Glutamatergic neuron (in vitro differentiated cells): ENCODE data around the gene SLC37A2. TPM values are rescaled to one million over a fixed set of nuclear protein-coding genes. Genes with fewer than 3 reads are reported as not detected.

Experiments used
- DNase-seq: peaks from one replicate; pipeline ENCODE4 v3.0.0; 2022
- H3K27ac Mint-ChIP-seq: one replicate; pipeline ENCODE4 v1.8.0; 2020; ENCODE audit warnings: mild to moderate bottlenecking, mixed read lengths, inconsistent platforms; ENCODE audit not compliant: unreplicated experiment
- H3K27me3 Mint-ChIP-seq: one replicate; pipeline ENCODE4 v1.8.0; 2020; ENCODE audit warnings: mild to moderate bottlenecking, moderate library complexity, mixed read lengths, inconsistent platforms; ENCODE audit not compliant: unreplicated experiment
- H3K36me3 Mint-ChIP-seq: one replicate; pipeline ENCODE4 v1.8.0; 2020; ENCODE audit warnings: mild to moderate bottlenecking, mixed read lengths, inconsistent platforms; ENCODE audit not compliant: unreplicated experiment
- H3K4me1 Mint-ChIP-seq: one replicate; pipeline ENCODE4 v1.8.0; 2020; ENCODE audit warnings: mild to moderate bottlenecking, low read depth, mixed read lengths, inconsistent platforms; ENCODE audit not compliant: unreplicated experiment
- H3K4me3 Mint-ChIP-seq: one replicate; pipeline ENCODE4 v1.8.0; 2020; ENCODE audit warnings: mild to moderate bottlenecking, mixed read lengths, inconsistent platforms; ENCODE audit not compliant: unreplicated experiment
- H3K9me3 Mint-ChIP-seq: one replicate; pipeline ENCODE4 v1.8.0; 2020; ENCODE audit warnings: mild to moderate bottlenecking, moderate library complexity, mixed read lengths, inconsistent platforms; ENCODE audit not compliant: unreplicated experiment
- total RNA-seq: library from RNA; stranded (reverse); fragmentation: NEBNext Ultra II Directional; extraction: Animal tissue kit (Norgen Biotek cat#: 25700); gene quantifications from one replicate; pipeline ENCODE4 v1.2.1, GENCODE V29; 2021; ENCODE audit not compliant: unreplicated experiment
- TF ChIP-seq, protein P1 (sequence below): fragments of 200-600 bp; sonication (generic); IDR thresholded peaks from one replicate; pipeline ENCODE4 v1.5.0; 2021; ENCODE audit not compliant: partially characterized antibody, unreplicated experiment

SLC37A2 gene
- total RNA-seq, 1 donor from 2014 or later = 0.74 TPM

DNA sequence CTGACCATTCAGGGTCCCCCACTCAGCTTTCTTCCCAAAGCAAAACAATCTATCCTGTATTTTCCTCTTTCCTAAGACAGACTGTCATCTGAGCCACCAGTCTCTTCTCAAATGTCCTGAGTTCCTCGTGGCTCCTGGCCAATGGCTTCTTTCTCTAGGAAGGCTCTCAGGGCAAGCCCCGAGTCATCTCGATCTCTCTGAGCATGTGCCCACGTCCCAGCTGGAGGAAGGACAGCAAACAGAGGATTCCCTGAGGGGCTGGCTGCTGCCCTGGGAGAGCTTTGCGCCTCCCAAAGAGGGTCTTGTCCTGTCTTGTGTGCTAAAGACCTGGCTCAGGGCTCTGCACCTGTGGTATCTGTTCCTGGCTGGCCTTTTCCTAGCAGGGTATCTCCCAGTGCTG lies 8.3 kb downstream of the SLC37A2 start:
- Mint-ChIP-seq H3K4me3 (no peak overlapping the region), H3K4me1 (no peaks in the 10 kb centered on the region), H3K36me3 (no peaks in the 10 kb centered on the region), H3K27ac (no peak overlapping the region), H3K27me3 (peaks cover 2% of the 10 kb centered on the region), H3K9me3 (no peaks in the 10 kb centered on the region)
- TF ChIP-seq, protein P1, sequence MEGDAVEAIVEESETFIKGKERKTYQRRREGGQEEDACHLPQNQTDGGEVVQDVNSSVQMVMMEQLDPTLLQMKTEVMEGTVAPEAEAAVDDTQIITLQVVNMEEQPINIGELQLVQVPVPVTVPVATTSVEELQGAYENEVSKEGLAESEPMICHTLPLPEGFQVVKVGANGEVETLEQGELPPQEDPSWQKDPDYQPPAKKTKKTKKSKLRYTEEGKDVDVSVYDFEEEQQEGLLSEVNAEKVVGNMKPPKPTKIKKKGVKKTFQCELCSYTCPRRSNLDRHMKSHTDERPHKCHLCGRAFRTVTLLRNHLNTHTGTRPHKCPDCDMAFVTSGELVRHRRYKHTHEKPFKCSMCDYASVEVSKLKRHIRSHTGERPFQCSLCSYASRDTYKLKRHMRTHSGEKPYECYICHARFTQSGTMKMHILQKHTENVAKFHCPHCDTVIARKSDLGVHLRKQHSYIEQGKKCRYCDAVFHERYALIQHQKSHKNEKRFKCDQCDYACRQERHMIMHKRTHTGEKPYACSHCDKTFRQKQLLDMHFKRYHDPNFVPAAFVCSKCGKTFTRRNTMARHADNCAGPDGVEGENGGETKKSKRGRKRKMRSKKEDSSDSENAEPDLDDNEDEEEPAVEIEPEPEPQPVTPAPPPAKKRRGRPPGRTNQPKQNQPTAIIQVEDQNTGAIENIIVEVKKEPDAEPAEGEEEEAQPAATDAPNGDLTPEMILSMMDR = no peak
- no peak for DNase-seq

- no peak for DNase-seq
- H3K36me3 Mint-ChIP-seq = no peaks in the 10 kb centered on the region
- H3K9me3 Mint-ChIP-seq = no peaks in the 10 kb centered on the region
- TF ChIP-seq, protein P1 = no peak
- H3K27ac Mint-ChIP-seq = no peak overlapping the region
- no peak overlapping the region for H3K4me3 Mint-ChIP-seq
- peaks cover 2% of the 10 kb centered on the region for H3K27me3 Mint-ChIP-seq
- H3K4me1 Mint-ChIP-seq = no peaks in the 10 kb centered on the region
Measured at GRCh38 chr11:125071846-125072217, 8.7 kb downstream of the SLC37A2 start.

GRCh38 chr11:125072218-125072960 lies 9.3 kb downstream of the SLC37A2 start:
- no peak for DNase-seq
- Mint-ChIP-seq H3K4me1 (no peaks in the 10 kb centered on the region), H3K9me3 (no peaks in the 10 kb centered on the region), H3K27ac (no peak overlapping the region), H3K36me3 (no peaks in the 10 kb centered on the region), H3K27me3 (peaks cover 2% of the 10 kb centered on the region), H3K4me3 (no peak overlapping the region)
- TF ChIP-seq, protein P1 = no peak

DNA sequence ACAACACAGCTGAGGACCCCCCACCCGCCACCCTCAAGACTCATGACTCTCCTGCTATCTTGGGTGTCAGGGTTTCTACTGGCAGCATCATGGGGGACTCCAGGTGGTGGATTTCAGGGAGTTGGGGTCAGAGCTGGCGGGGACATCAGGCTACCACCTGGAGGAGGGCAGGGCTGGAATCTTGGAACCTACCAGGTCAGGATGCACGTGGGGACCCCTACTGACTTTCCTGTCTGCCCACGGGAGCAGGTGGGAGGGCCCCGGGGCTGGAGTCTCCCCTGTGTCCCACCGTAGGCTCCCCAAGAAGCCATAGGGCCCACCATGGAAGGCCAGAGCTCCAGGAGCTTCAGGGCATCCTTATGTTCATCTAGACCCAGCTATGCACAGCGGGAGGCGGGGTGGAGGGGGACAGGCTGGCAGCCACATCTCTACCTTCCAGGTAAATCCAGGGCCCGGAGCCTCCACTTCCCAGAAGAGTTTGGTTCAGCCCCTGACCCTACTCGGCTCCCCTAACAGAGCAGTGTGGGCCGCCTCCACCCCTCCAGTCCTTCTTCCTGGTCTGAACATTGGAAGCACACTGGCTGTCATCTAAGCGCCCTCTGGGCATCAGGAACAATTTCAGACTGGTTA lies 10.0 kb downstream of the SLC37A2 start:
- Mint-ChIP-seq H3K4me1 (no peaks in the 10 kb centered on the region), H3K4me3 (no peak overlapping the region)

More for the DNA sequence above, 10.0 kb downstream of the SLC37A2 start:
- Mint-ChIP-seq H3K9me3 (no peaks in the 10 kb centered on the region), H3K27ac (no peak overlapping the region), H3K27me3 (peaks cover 4% of the 10 kb centered on the region), H3K36me3 (no peaks in the 10 kb centered on the region)
- TF ChIP-seq, protein P1 = no peak
- DNase-seq = no peak
